Activated T-cell treated with anti-CD3 and anti-CD28 coated beads for 1 hour (primary cell): ENCODE measurements around the gene CTTNBP2NL.
"Not testable (repeated sequence)": the region's sequence is repeated elsewhere in the genome, so short reads cannot be mapped to it uniquely, and the experiment has no call there.

ENCODE experiments used
- DNase-seq: peaks from one replicate; pipeline ENCODE4 v3.0.0-alpha.2; 2020; ENCODE audit warnings: low read depth

Gene CTTNBP2NL

GRCh38 chr1:112386024-112386723 is 9.8 kb upstream of the CTTNBP2NL start:
- no peak for DNase-seq

- DNase-seq, result no peak
These were observed 9.2 kb upstream of the CTTNBP2NL start for GRCh38 chr1:112386731-112387346.

DNA sequence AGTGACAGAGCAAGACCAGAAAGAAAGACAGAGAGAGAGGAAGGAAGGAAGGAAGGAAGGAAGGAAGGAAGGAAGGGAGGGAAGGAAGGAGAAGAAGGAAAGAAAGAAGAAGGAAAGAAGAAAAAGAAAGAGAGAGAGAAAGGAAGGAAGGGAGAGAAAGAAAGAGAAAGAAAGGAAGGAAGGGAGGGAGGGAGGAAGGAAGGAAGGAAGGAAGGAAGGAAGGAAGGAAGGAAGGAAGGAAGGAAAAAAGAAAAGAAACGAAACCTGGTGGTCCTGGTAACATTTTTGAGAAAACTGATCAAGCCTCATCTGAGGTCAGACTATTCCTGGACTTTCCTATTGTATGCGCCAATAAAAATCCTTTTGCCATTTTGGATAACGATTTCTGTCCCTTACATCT is 8.2 kb upstream of the CTTNBP2NL start:
- DNase-seq, result no peak

- no peak for DNase-seq
These were observed 7.6 kb upstream of the CTTNBP2NL start for GRCh38 chr1:112388436-112388835.

DNA sequence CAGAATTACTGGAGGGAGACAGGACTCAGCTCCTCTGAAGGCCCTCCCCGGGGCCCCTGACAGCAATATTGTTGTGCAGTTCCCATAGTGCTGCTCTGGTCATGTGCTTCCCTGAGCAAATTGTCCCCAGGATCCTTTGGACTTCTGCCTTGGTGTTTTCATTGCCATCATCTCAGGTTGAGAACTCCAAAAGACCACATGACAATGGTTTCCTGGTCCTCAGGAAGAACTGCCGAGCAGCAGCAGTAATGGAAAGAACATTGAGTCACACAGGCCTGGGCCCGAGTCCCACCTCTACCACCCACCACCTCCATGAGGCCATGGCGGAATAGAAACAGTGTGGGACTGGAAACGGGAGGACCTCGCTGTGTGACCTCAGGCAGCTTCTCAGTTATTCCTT is 6.3 kb upstream of the CTTNBP2NL start:
- no peak for DNase-seq

DNA sequence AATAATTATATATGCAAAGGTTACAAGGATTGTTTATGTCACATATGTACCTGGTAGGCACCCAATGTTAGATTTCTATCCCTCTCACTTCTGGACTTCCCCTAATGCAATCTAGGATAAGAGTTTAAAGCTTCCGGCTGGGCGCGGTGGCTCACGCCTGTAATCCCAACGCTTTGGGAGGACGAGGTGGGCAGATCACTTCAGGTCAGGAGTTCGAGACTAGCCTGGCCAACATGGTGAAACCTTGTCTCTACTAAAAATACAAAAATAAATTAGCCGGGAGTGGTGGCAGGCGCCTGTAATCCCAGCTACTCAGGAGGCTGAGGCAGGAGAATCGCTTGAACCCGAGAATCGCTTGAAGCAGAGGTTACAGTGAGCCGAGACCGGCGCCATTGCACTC is 5.7 kb upstream of the CTTNBP2NL start:
- DNase-seq, result not testable (repeated sequence)

GRCh38 chr1:112390775-112391602 is 5.0 kb upstream of the CTTNBP2NL start:
- DNase-seq, result peak; percentile 63

GRCh38 chr1:112391603-112391940 is 4.4 kb upstream of the CTTNBP2NL start:
- no peak for DNase-seq

DNA sequence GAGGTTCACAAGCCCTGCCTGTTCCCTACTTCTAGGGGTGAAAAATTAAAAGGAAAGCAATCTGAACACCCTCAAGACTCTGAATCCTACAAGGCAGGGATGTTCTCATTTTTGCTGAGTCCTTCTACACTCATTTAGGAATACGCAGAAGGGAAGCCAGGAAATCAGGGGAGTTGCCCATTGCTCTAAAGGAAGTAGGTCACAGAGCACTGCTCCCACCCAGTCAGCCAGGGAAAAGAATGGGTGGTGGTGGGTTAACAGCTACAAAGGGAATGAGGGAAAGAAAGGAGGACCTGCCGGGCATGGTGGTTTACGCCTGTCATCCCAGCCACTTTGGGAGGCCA is 2.4 kb upstream of the CTTNBP2NL start:
- no peak for DNase-seq

DNA sequence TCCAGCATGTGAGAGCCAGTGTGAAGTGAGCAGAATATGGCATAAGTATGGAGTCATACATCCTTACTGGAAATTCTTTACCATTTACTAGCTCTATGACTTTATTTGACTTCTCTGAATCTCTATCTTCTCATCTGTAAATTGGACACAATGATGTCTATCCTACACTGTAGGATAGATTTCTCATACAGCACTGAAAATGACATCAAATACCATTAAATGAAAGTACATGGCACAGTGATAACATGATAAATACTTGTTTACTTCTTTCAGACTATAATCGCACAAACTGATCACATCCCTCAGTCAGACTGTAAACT is 1.3 kb upstream of the CTTNBP2NL start:
- DNase-seq, result no peak

DNA sequence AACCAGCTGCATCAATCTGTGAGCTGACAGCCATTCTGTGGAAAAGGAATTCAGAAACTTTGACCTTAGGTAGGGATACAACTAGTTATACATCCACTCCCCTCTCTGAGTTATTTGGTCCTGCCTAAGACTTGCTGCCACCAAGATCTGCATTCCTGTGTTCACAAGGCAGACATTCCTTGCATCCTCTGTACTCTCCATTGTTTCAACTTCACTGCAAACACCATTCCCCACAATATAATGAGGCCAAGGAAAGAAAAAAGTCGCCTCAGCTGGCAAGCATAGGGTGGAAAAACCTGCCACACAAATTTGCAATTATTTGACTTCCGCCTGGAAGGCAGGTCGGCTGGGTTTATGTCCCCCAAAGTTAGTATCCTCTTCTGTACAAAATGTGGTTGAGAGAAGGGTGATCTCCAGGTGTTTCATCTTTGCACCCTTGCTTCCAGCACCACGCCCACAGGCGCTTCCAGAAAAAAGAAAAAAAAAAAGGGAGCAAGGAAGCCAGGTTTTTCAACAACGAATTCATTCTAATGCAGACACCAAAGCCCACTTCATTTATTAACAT is 676 bp upstream of the CTTNBP2NL start:
- no peak for DNase-seq

- no peak for DNase-seq
These were observed 848 bp downstream of the CTTNBP2NL start for GRCh38 chr1:112396653-112397471.

DNA sequence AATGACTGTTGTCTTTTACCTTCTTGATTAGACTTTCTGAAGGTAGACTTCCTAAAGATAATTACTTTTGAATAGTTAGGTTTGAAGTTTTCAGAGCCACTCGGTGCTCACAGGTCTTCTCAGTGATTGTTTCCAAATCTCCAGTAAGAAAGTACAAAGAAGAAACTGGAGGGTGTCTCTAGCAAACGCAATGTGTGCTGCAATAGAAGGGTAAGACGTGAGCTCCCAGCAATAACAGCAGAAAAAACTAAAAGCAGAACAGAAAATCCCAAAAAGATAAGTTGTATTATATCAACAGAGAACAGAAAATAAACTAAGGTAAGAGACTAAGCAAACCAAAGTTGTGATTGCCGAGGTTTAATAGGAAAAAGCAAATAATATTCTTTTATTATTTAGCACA is 1.8 kb downstream of the CTTNBP2NL start:
- DNase-seq, result no peak

DNA sequence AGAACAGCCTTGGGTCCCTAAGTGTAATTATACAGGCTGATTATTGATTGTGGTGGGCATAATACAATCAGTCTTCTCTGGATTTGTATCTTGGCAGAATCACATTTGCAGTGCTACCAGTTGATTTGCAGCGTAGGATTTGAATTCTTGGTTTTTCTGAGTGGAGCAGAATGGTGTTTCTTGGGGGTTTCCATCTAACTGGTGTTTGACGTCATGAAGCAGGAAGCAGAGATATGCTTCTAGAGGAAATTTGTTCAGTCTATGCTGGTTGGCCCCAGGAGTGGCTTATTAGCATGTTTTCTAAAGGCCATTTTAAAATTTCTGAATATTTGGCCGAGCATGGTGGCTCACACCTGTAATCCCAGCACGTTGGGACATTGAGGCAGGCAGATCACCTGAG is 3.4 kb downstream of the CTTNBP2NL start:
- DNase-seq, result no peak

DNA sequence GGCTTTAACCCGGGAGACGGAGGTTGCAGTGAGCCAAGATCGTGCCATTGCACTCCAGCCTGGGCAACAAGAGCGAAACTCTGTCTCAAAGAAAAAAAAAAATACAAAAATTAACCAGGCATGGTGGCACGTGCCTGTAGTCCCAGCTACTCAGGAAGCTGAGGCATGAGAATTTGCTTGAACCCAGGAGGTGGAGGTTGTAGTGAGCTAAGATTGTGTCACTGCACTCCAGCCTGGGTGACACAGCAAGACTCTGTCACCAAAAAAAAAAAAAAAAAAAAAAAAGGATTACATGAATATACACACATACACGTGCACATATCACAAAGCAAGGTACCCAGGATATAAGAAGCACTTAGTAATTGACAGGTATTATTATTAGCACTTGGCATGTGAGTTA is 4.7 kb downstream of the CTTNBP2NL start:
- DNase-seq, result not testable (repeated sequence)

DNA sequence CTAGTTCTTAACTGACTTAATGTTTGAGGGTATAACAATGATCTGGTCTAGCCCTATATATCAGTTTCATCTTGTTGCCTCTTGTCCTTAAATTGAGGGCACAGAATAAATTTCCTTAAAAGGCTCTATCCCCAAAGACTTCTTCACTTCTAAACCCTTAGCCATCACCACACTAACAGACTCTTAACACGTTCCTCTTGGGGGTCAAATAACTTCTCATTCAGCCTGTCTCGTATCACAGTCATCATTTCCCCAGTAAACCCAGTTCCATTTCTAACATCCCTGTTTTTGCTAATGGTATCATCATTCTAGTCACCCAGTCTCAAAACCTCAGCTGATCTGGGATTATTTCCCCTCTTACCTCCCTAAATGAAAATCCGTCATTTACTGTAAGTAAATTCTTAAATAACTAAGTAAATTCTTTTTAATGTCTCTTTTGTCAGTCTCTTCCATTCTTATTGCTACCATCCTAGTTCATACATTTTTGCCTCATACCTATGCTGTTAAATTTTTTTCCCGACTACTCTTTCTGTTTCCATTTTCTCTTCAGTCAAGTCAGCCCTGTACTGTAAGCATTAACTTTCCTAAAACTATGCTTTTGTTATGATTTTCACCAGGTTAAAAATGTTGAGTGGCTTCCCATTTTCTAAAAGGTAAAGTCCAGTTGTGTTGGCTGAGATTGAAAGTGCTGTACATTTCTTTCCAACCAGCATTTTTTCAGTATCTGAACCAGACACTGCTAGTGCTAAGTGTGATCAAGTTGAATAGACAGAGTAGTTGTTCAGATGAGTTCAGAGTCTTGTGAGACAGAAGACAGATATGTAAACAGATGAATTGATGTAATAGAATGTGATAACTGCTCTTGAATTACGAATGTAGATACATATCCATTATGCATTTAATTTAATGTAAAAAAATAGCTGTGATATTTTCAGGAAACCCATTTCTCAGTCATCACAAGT is 6.9 kb downstream of the CTTNBP2NL start:
- no peak for DNase-seq

- DNase-seq, result no peak
These were observed 10.8 kb downstream of the CTTNBP2NL start for GRCh38 chr1:112406771-112407170.

DNA sequence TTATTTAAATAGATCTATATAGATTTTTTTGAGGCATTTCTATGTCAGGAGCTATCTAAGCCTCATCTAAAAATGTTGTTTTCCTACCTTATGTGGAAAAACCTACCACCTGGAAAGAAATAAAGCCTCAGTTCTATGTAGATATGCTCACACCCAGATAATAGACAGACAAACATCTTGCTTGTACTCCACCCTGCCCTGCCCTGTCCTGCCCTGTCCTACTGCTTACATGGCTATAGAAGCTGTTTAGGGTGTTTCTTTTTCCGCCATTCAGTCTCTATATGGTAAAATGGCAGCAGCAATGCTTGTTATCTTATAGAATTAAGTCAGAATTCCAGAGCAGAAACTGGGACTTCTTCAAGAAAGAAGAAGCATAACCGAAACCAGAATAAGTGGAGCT is 13.4 kb downstream of the CTTNBP2NL start:
- DNase-seq, result no peak

DNA sequence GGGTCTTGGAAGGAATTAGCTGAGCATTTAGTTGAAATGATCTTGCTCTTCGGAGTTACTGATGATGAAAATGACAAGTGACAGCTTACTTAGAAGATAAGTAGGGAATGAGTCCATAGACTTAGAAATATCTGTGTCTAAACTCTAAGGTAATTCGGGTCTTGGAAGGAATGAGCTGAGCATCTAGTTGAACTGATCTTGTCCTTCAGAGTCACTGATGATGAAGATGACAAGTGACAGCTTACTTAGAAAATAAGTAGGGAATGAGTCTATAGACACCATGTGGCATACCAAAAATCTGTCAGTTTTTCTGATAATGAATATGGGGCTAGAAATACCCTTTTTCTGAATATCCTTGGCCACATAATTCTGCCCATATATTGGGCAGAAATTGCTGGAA is 14.7 kb downstream of the CTTNBP2NL start:
- no peak for DNase-seq

DNA sequence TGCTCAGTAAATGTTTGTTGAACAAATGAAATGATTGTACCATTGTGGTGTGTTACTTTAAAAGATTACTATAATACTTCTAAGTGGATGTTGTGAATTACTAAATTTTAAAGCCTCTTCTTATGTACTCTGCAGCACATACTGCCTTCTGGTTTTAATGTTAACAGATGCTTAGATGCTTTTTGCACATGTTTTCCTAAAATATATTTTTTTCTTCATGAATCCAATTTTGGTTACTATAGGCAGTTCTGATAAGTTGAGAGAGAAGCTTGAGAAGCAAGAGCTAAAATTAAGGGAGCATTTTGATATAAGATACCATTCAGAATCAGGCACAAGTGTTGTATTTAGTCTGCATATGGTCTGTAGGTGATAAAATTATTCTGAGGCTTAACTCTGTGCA is 21.3 kb downstream of the CTTNBP2NL start:
- DNase-seq, result no peak
